Measurements from ENCODE around the gene R3HDM2. TPM values are rescaled to one million over a fixed set of nuclear protein-coding genes. Genes with fewer than 3 reads are reported as not detected.

R3HDM2 gene
- total and polyA plus RNA-seq, 4 donors, result 7.4 to 28.9 (median 15.1) TPM

DNA sequence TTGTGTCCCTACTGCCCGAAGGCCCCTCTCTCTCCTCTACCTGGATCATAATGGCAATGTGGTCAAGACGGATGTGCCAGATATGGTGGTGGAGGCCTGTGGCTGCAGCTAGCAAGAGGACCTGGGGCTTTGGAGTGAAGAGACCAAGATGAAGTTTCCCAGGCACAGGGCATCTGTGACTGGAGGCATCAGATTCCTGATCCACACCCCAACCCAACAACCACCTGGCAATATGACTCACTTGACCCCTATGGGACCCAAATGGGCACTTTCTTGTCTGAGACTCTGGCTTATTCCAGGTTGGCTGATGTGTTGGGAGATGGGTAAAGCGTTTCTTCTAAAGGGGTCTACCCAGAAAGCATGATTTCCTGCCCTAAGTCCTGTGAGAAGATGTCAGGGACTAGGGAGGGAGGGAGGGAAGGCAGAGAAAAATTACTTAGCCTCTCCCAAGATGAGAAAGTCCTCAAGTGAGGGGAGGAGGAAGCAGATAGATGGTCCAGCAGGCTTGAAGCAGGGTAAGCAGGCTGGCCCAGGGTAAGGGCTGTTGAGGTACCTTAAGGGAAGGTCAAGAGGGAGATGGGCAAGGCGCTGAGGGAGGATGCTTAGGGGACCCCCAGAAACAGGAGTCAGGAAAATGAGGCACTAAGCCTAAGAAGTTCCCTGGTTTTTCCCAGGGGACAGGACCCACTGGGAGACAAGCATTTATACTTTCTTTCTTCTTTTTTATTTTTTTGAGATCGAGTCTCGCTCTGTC, 26.1 kb upstream of the R3HDM2 start:
- H3K9ac ChIP-seq (ENCODE audit: low read depth in 1 of 2, low read length in 2 of 2), result peak overlapping the region; percentile 84 to 96
- 56% methylated on average over 6 of the region's 6 CpGs for WGBS
- peak overlapping the region; percentile 67 to 92 (median 77) for H3K4me3 ChIP-seq (ENCODE audit: low read depth in 1 of 3, low read length in 3 of 3)
- H3K27ac ChIP-seq (ENCODE audit: low read depth in 1 of 2, low read length in 2 of 2), result peak overlapping the region; percentile 94 to 96
- H3K4me1 ChIP-seq (ENCODE audit: control insufficient read depth in 4 of 4, insufficient read depth in 4 of 4, low read length in 3 of 4), result peaks cover 16 to 51% (median 28%) of the 10 kb centered on the region in 4 donors
- TF ChIP-seq, protein P1, sequence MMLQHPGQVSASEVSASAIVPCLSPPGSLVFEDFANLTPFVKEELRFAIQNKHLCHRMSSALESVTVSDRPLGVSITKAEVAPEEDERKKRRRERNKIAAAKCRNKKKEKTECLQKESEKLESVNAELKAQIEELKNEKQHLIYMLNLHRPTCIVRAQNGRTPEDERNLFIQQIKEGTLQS (IDR thresholded peaks at IDR 0.05), result no peak
- TF ChIP-seq, protein P2, sequence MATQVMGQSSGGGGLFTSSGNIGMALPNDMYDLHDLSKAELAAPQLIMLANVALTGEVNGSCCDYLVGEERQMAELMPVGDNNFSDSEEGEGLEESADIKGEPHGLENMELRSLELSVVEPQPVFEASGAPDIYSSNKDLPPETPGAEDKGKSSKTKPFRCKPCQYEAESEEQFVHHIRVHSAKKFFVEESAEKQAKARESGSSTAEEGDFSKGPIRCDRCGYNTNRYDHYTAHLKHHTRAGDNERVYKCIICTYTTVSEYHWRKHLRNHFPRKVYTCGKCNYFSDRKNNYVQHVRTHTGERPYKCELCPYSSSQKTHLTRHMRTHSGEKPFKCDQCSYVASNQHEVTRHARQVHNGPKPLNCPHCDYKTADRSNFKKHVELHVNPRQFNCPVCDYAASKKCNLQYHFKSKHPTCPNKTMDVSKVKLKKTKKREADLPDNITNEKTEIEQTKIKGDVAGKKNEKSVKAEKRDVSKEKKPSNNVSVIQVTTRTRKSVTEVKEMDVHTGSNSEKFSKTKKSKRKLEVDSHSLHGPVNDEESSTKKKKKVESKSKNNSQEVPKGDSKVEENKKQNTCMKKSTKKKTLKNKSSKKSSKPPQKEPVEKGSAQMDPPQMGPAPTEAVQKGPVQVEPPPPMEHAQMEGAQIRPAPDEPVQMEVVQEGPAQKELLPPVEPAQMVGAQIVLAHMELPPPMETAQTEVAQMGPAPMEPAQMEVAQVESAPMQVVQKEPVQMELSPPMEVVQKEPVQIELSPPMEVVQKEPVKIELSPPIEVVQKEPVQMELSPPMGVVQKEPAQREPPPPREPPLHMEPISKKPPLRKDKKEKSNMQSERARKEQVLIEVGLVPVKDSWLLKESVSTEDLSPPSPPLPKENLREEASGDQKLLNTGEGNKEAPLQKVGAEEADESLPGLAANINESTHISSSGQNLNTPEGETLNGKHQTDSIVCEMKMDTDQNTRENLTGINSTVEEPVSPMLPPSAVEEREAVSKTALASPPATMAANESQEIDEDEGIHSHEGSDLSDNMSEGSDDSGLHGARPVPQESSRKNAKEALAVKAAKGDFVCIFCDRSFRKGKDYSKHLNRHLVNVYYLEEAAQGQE (IDR thresholded peaks at IDR 0.05), result no peak
- no peaks in the 10 kb centered on the region for H3K9me3 ChIP-seq (ENCODE audit: control insufficient read depth in 4 of 4, low read length in 3 of 4)
- no peak for DNase-seq (ENCODE audit: low spot score)
- H3K36me3 ChIP-seq (ENCODE audit: control insufficient read depth in 4 of 4, insufficient read depth in 3 of 4, low read depth in 1 of 4, low read length in 3 of 4), result no peaks in the 10 kb centered on the region
- H3K27me3 ChIP-seq (ENCODE audit: control insufficient read depth in 4 of 4, insufficient read depth in 4 of 4, low read length in 3 of 4), result no peaks in the 10 kb centered on the region

DNA sequence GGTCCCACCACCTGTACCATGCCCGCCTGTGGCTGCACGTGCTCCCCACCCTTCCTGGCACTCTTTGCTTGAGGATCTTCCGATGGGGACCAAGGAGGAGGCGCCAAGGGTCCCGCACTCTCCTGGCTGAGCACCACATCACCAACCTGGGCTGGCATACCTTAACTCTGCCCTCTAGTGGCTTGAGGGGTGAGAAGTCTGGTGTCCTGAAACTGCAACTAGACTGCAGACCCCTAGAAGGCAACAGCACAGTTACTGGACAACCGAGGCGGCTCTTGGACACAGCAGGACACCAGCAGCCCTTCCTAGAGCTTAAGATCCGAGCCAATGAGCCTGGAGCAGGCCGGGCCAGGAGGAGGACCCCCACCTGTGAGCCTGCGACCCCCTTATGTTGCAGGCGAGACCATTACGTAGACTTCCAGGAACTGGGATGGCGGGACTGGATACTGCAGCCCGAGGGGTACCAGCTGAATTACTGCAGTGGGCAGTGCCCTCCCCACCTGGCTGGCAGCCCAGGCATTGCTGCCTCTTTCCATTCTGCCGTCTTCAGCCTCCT, 25.4 kb upstream of the R3HDM2 start:
- Histone ChIP-seq H3K27ac (ENCODE audit: low read depth in 1 of 2, low read length in 2 of 2) (peak overlapping the region; percentile 94 to 96), H3K36me3 (ENCODE audit: control insufficient read depth in 4 of 4, insufficient read depth in 3 of 4, low read depth in 1 of 4, low read length in 3 of 4) (no peaks in the 10 kb centered on the region), H3K9me3 (ENCODE audit: control insufficient read depth in 4 of 4, low read length in 3 of 4) (no peaks in the 10 kb centered on the region), H3K4me3 (ENCODE audit: low read depth in 1 of 3, low read length in 3 of 3) (peak overlapping the region; percentile 67 to 92 (median 77)), H3K27me3 (ENCODE audit: control insufficient read depth in 4 of 4, insufficient read depth in 4 of 4, low read length in 3 of 4) (no peaks in the 10 kb centered on the region), H3K9ac (ENCODE audit: low read depth in 1 of 2, low read length in 2 of 2) (peak overlapping the region; percentile 60 to 96), H3K4me1 (ENCODE audit: control insufficient read depth in 4 of 4, insufficient read depth in 4 of 4, low read length in 3 of 4) (peaks cover 14 to 51% (median 28%) of the 10 kb centered on the region in 4 donors)
- 15% methylated on average over 15 of the region's 15 CpGs for WGBS
- DNase-seq (ENCODE audit: low spot score), result no peak
- no peak for TF ChIP-seq FOXA1 (IDR thresholded peaks at IDR 0.05)
- TF ChIP-seq RXRA (IDR thresholded peaks at IDR 0.05), result peak in 1 of 2 donors; percentile 16
- peak; percentile 57 to 75 for TF ChIP-seq RAD21 (IDR thresholded peaks at IDR 0.05)
- TF ChIP-seq, protein P3, sequence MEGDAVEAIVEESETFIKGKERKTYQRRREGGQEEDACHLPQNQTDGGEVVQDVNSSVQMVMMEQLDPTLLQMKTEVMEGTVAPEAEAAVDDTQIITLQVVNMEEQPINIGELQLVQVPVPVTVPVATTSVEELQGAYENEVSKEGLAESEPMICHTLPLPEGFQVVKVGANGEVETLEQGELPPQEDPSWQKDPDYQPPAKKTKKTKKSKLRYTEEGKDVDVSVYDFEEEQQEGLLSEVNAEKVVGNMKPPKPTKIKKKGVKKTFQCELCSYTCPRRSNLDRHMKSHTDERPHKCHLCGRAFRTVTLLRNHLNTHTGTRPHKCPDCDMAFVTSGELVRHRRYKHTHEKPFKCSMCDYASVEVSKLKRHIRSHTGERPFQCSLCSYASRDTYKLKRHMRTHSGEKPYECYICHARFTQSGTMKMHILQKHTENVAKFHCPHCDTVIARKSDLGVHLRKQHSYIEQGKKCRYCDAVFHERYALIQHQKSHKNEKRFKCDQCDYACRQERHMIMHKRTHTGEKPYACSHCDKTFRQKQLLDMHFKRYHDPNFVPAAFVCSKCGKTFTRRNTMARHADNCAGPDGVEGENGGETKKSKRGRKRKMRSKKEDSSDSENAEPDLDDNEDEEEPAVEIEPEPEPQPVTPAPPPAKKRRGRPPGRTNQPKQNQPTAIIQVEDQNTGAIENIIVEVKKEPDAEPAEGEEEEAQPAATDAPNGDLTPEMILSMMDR (IDR thresholded peaks at IDR 0.05; ENCODE audit: low read depth, low read length, missing input control), result peak; percentile 42
- peak; percentile 13 for TF ChIP-seq SP1 (IDR thresholded peaks at IDR 0.05)
- no peak for TF ChIP-seq NR2F2 (IDR thresholded peaks at IDR 0.05)
- peak in 1 of 2 donors; percentile 35 for TF ChIP-seq JUND (IDR thresholded peaks at IDR 0.05)
- TF ChIP-seq EGR1 (IDR thresholded peaks at IDR 0.05; ENCODE audit: low read depth in 2 of 2), result no peak
- TF ChIP-seq HNF4A (conservative IDR thresholded peaks at IDR 0.05), result peak in 1 of 2 donors; percentile 12
- TF ChIP-seq GABPA (IDR thresholded peaks at IDR 0.05 in 1 of 2, conservative IDR thresholded peaks at IDR 0.05 in 1 of 2), result no peak

Data from liver (tissue), 9 donors.